ENCODE results near the gene ERCC6L2.
A peak's percentile ranks its signal among the peaks of the same experiment; 100 is the strongest.

Gene ERCC6L2, protein sequence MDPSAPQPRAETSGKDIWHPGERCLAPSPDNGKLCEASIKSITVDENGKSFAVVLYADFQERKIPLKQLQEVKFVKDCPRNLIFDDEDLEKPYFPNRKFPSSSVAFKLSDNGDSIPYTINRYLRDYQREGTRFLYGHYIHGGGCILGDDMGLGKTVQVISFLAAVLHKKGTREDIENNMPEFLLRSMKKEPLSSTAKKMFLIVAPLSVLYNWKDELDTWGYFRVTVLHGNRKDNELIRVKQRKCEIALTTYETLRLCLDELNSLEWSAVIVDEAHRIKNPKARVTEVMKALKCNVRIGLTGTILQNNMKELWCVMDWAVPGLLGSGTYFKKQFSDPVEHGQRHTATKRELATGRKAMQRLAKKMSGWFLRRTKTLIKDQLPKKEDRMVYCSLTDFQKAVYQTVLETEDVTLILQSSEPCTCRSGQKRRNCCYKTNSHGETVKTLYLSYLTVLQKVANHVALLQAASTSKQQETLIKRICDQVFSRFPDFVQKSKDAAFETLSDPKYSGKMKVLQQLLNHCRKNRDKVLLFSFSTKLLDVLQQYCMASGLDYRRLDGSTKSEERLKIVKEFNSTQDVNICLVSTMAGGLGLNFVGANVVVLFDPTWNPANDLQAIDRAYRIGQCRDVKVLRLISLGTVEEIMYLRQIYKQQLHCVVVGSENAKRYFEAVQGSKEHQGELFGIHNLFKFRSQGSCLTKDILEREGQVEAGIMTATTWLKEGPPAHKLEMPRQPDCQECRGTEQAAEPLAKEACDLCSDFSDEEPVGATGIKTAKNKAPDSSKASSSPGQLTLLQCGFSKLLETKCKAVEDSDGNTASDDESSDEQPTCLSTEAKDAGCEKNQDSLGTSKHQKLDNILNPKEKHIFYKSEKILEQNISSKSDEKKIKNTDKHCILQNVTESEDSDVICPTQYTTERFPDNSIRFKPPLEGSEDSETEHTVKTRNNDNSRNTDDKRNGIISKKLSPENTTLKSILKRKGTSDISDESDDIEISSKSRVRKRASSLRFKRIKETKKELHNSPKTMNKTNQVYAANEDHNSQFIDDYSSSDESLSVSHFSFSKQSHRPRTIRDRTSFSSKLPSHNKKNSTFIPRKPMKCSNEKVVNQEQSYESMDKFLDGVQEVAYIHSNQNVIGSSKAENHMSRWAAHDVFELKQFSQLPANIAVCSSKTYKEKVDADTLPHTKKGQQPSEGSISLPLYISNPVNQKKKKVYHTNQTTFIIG (N-terminal part only)

DNA sequence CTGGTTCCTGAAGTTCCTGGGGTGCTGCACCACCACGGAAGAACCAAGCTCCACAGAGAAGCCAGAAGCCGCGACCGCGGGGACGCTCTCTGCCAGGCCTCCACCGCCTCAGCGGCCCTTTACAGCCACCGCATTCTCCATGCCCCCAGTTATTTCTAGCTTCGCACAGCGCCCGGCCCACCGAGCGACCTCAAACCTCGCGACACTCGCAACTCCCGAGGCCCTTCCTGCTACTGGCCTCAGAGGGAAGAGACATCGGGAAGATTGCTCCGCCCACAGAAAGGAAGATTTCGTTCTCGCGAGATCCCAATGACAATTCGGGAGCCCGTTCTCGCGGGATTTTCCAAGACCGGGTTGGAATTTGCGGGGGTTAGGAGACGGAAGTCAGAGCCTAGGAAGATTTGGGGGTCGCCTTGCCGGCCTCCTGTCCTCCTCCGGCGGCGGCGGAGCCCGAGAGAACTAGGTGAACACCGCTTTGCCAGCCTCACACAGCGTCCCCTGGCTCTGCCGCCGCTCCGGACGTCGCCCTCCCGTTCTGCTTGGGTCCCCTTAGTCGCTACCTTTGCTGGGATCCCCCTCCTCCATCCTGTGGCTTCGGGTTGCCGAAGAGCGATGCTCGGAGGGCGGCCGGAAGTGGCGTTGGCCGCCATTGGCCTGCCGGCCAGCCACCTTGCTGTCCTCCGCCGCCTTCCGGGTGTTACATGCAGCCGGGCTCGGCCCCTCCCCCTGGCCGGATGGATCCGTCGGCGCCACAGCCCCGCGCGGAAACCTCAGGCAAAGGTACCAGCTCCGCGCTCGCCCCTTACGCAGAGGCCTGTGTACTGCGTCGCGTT is at the start of gene ERCC6L2:
Gene ERCC6L2, plus strand, starts transcription at position 387 of the 833 bp plus-strand sequence. Its CDS starts 348 bp downstream, at position 735.
- peak; percentile 95 for DNase-seq (ENCODE audit: low spot score)

DNA sequence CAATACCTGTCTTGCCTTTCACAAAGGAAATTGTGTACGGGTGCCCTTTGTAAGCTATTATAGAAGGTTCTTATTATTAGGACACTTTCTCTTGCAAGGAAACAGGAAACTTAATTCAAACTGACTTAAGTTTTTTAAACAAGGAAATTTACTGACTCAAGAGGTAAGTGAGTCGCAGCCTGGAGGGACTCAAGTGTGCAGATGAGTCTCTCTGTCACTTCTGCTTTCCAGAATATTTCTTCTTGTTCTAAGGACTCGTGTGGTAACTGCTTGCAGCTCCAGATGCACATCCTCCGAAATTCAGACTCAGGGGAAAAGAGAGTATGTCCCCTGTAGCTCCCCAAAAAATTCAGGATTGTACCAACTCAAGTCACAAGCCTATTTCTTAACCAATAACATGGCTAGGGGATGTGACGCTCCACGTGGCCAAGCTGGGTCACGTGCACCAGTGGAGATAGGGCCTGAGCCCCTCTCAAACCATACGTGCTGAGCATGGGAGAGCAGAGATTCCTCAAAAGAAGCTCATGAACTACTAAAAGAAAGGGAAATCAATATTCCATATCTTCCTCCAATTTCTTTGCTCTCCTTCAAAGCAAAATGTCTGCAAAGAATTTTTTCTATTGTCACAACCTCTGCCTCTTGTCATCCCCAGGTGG is 49.2 kb upstream of the ERCC6L2 start:
- no peak for DNase-seq (ENCODE audit: low spot score)

DNA sequence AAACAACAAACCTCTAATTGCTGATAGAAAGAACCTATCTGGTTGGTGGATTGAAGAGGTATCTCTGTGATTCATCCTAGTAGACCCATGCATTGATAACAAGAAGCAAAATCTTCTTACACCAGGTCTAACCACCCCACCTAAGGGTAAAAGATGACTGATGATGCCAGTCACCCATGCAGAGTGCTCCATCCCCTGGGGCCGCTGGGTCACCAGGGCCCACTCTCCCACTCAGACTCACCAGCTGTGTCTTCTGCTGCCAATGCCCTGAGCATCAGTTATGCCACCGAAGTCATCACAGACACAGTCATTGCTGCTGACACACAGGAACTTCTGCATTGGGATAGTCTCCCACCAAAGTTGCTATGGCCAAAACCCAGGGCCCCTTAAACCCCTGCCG is 44.7 kb upstream of the ERCC6L2 start:
- DNase-seq (ENCODE audit: low spot score) = no peak

DNA sequence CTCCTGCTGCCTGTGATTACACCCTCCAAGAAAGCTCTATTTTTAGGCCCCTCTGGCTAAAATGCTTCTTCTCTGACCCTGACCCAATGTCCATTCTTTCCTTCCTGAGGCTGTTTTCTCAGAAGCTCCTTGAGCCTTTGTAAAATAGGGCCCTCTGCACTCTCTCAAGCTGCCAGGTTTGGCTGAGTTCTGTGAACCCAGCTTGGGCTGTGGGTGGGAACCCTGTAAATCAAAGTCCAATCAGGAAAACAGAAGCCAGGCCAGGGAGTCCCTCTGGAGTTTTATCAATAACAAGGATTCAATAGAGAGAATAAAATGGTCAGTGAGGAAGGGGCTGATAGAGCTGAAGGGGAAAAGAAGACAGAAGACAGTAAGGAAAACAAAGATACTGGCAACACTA is 43.7 kb upstream of the ERCC6L2 start:
- no peak for DNase-seq (ENCODE audit: low spot score)

DNA sequence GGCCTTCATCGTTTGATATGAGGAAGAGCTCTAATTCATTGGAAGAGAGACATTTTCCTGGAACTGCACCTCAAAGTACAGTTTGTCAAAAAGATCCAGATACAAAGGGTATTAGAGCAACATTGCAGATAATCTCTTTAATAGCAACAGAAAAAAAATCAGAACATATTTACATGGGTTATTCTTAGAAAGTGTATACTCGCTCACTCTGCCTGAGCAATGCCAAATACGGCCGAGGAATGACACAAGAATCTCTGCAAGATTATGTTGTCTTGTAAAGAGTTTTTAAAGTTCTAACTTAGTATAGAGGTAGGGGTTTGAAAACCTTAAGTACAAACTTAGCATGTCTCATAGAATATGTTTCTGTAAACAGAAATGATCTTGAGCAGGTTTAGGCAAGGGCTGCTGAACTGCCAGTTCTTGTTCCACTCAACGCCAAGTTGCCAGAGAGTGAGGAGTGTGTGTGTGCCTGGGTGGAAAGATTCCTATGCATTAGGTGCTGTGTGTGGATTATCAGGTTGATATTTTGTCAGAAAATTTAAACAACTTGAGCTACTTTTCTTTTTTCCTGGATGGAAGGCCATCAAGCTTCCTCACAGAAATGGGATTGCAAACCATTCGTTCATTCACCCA is 41.8 kb upstream of the ERCC6L2 start:
- DNase-seq (ENCODE audit: low spot score) = no peak

DNA sequence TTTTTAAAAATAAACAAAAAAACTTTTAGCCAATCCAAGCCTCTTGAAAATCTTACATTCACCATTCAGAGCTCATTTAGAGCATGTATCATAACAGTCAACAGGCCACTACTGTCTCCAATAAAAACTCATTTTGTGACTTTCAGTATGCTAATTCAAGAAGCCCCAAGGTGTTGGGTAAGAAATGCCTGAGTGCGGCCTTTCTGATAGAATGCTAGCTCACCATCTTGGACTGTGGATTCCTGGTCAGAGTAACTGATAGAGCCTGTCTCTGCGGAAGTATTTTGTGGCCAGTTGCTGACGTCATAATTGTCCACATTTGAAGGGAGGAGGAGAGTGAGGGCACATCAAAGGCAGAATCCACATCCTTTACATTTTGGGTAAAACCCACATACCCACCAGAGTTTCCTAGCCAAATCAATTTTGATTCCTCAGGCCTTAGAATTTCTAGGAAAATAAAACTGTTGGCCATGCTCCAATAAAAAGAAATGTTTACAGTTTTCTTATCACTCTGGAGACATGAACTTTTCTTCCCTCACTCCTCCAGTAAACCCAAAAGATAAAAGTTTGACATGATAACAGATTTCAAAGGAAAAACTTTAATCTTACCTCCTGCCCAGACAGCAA is 41.1 kb upstream of the ERCC6L2 start:
- DNase-seq (ENCODE audit: low spot score) = no peak

DNA sequence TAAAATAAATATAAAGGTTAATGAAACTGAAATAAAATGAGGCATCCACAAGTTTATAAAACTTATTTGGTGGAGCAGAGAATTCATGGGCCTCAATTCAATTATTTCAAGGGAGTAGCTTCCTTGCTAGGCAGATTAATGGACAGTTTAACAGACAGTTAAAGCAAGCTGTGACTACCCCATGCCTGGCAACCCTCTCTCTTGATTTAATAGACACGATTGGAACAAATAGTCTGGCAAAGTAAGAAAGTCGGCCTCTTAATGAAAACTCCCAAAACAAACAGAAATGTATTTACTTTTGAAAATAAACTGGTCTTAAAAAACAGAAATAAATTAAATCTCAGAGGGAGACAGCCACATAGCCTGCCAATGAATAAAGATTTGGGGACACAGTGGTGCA is 40.1 kb upstream of the ERCC6L2 start:
- DNase-seq (ENCODE audit: low spot score) = no peak

DNA sequence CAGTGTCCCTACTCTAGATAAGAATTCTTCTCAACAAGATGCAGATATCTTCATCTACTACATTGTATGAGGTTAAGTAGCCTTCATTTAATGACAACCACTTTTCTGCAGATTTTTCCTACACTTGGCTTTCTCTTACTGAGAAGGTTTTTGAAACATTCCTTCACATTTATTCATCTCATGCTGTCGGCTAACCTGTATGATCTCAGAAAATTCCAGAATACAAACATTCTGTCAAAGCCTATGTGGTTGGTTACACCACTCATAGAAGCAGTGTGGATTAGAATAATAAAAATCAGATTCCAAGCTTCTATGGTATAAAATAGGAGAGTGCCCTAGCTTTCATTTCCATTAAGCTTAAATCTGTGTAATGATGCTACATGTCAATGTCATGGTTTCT is 39.4 kb upstream of the ERCC6L2 start:
- no peak for DNase-seq (ENCODE audit: low spot score)

DNA sequence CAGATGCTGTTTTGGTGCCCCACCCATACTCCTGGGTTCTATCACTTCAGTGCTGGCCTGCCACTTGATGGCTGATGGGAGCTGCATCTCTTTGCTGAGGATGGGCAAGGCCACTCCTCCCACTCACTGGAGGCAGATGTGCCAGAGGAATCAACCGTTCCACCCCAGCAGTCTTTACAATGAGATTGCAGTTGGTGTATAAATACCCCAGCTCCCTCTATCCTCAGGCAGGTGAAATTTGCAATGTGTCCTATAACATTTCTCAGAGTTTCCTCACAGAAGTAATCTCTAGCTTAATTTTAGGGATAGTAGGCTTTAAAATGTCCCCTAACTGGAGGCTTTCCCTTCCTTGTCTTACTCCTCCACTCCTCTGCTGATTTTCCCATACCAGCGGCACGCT is 36.5 kb upstream of the ERCC6L2 start:
- DNase-seq (ENCODE audit: low spot score) = no peak

DNA sequence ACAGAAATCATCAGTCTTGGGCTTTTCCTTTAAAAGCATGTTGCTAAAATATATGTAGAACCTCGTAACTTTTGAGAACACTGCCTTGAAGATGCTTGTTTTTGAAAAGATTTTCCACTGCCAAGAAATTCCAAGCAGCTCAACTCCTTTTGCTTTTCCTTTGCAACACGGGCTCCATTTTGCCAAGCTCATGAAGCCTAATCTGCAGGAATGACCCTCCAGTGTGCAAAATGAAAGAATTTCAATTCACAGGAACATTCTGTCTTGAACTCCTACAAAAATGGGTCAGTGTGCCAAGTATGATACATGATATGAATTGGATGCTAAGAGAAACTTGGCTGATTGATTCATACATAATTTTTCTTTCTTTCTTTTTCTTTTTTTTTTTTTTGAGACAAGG is 35.4 kb upstream of the ERCC6L2 start:
- no peak for DNase-seq (ENCODE audit: low spot score)

DNA sequence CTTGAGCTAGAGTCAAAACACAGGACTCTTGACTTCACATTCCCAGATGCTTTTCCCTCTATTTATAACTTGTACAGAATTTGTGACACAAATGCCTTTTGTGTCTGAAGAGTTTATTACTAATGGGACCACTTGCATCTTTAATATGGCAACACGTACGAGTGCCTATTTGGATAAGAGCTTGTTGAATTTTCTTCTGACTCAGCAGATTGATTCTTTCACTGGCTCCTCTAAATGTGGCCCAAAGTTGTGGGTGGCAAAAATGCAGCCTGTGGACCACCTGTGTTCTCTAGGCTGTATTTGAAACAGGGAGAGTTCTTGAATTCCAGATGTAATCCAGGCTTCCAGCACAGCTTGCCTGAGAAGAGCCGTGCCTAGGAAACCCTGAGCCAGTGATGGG is 34.1 kb upstream of the ERCC6L2 start:
- DNase-seq (ENCODE audit: low spot score) = no peak

DNA sequence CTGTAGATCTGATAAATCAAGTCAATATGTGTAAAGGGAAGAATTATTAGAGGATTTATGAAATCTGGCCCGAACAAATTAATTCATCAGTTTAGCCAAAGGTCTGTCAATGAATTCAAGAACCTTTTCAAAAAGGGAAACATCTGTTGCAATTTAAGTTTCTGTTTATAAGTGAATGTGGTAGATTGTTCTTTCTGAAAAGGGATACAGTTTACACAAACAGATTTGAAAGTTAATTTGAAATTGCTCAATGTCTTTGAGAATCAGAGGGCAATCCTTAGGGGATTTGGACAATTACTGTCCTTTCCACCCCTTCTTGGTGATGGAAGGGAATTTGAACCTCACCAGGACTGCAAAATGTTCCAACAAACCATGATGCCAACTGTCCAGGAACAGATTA is 29.7 kb upstream of the ERCC6L2 start:
- no peak for DNase-seq (ENCODE audit: low spot score)

DNA sequence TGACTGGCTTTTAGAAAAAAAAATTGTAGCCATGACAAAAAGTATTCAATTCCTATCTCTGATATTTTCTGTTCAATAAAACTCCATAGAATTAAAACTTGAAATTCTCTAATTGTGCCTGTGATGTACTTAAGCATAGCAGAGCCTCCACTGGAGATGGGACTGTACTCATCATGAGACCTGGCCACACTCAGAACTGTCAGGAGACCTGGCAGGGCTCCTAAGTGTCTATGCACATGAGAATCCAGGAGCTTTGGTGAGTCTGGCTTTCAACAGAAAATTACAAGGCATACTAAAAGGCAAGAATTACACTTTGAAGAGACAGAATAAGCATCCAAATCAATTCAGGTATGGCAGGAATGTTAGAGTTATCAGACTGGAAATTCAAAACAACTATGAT is 26.7 kb upstream of the ERCC6L2 start:
- no peak for DNase-seq (ENCODE audit: low spot score)

DNA sequence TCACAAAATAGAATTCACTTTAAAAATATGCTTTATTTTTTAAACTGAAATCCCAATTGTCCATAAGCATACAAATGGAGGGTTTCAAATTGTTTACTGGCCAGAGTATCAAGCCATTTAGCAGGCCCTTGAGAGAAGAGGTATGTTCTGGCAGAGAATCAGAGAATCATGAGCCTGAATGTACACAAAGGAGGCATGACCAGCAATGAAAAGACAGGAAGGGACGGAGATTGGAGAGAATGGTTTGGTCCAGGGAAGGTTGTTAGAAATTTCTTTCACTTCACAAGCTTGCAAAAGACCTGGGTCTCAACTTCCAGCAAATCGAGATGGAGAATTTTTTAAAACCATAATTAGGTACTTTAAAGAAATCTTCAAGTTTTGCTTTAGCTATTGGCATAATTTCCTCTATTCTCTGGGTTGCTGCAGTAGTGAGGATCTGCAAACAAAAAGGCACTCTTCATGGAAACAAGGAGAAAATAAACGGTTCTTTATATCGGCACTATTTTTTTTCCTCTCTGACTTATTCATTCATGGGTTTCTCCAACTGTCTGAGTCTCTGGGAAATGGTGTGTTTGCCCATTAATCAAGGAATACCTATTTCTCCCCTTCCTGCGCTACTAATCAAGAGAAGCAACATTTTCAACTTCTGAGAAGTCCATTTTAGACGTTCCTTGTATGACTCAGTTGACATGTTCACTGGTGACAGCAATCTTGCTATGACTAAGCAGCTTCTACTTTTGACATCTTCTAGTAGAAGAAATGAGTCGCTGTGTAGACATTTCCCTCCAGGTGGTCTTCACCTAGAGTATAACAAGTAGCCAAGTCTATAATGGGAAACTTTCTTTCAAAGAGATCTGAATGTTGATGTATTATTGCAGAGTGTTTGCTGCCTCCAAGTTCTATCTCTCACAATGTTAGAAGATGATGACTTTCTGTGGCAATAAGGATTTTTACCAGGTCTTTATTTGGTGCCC is 23.1 kb upstream of the ERCC6L2 start:
- DNase-seq (ENCODE audit: low spot score) = peak; percentile 21

DNA sequence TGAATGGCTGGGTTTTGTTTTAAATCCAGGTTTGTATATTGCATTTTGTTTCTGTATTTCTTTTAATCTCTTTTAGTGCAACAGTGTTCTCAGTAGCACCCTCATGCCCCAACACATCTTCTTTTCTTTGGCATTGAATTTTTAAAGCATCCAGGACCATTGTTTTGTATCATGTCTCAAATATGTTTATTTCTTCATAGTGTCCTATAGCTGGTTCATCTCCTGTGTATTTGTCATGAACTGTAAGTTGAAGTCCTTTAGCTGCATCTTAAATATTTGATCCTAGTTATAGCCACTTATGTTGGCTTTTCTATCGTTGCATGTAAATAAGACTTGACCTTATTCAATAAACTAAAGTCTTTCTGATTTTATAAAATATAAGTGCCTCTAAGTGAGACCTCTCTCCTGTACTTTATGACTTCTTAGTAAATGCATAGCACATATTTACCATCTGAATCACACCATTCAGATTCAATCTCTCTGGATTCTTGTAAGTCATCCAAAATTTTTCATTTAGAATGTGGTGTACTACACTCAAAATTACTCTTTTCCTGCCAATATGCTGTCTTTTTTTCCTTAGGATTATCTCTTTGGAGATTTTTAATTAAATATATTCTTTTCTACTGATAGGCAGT is 21.0 kb upstream of the ERCC6L2 start:
- peak; percentile 59 for DNase-seq (ENCODE audit: low spot score)

DNA sequence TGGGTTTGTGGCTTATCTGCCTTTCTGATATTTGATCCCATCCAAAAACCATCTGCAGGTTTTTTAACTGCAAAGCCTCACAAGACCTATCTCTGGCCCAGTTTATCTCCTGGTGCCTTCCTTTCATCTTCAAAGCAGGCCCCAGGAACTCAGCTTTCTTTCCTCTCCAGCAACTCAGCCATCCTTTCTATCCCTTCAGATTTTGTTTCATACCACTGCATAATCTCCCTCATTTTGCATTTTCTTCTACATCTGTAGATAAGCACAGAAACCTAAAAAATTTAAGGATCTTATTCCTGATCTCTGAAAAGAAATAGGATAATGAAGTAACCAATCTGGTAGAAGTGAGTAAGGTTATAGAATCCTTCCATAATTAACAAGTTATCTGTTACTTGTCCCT is 19.5 kb upstream of the ERCC6L2 start:
- no peak for DNase-seq (ENCODE audit: low spot score)

DNA sequence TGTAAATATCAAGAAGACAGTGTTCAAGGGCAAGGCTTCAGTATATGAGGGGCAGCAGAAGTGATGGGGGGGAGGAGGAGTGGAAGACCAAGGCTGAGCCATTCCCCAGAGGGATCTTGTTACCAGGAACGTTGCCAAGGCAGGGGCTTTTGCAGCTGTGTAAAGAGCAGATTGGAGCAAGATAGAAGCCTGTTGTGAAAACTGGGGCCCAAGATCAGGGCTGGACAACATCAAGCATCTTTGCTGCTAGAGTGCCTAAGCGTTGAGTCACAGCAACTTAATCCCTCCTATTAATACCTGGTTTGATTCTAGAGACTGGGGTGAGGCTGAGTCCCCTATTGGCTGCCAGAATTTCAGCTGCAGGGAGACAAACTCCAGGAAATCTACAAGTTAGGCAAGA is 18.4 kb upstream of the ERCC6L2 start:
- peak; percentile 15 for DNase-seq (ENCODE audit: low spot score)

DNA sequence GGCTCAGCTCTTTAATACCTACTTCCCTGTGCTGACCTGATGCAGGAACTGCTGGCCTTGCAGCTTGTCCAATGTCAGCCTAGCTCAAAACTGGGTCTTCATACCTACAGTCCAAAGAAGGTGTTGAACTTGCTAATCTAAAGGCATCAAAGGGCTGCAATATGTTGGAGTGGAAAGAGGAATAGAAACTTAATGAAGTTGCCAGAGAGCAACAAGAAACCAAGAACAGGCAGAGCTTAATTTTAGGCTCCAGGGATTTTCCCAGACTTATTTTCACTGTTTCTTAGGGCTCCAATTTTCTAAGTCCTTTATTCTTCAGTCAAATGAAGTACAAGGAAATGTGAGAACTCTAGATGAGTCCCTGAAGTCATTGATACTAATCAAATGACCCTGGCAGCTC is 17.6 kb upstream of the ERCC6L2 start:
- no peak for DNase-seq (ENCODE audit: low spot score)
